H1 (cell line): ENCODE data around the gene CEP128. TPM values are rescaled to one million over a fixed set of nuclear protein-coding genes. Genes with fewer than 3 reads are reported as not detected.

Source experiments
- CTCF ChIA-PET: fragments of 300-600 bp; sonication (Branson Sonifier 250); formaldehyde crosslinking; loops from one replicate; lab custom pipeline; 2021; ENCODE audit not compliant: partially characterized antibody; lab: Charles Lee
- POLR2A ChIA-PET: fragments of 300-600 bp; sonication (Branson Sonifier 250); formaldehyde crosslinking; loops from one replicate; lab custom pipeline; 2021; ENCODE audit warnings: inconsistent platforms; ENCODE audit not compliant: partially characterized antibody; lab: Charles Lee
- DNase-seq, 2 experiments: peaks; one replicate each; pipeline versions ENCODE4 v3.0.0 to v3.0.0-alpha.2; 2010 to 2022; ENCODE audit warnings: low spot score in 2 of 2, low read depth in 1 of 2, mixed read lengths in 1 of 2
- FAIRE-seq: peaks from 2 replicates; lab custom pipeline; 2011; peaks lifted over from hg19 to GRCh38; lab: Jason Lieb, UNC
- H2AFZ ChIP-seq: 2 replicates; pipeline ENCODE4 v1.8.1; 2012; ENCODE audit warnings: low read length, inconsistent platforms
- H2AK5ac ChIP-seq: 2 replicates; pipeline ENCODE4 v1.6.1; 2013; ENCODE audit warnings: low read depth, low read length
- H2BK120ac ChIP-seq: replicated peaks from 2 replicates; pipeline ENCODE3; 2013; ENCODE audit warnings: low read depth, low read length, inconsistent platforms
- H2BK12ac ChIP-seq: 2 replicates; pipeline ENCODE4 v1.6.1; 2013; ENCODE audit warnings: low read depth, low read length
- H2BK15ac ChIP-seq: 2 replicates; pipeline ENCODE4 v1.6.1; 2013; ENCODE audit warnings: low read length
- H2BK20ac ChIP-seq: 2 replicates; pipeline ENCODE4 v1.6.1; 2013; ENCODE audit warnings: low read length
- H2BK5ac ChIP-seq: 2 replicates; pipeline ENCODE4 v1.6.1; 2013; ENCODE audit warnings: low read depth, low read length
- H3K14ac ChIP-seq: 2 replicates; pipeline ENCODE4 v1.6.1; 2013; ENCODE audit warnings: inconsistent platforms; ENCODE audit not compliant: insufficient read length
- H3K18ac ChIP-seq: 2 replicates; pipeline ENCODE4 v1.6.1; 2013; ENCODE audit warnings: low read length; ENCODE audit errors: extremely low read depth
- H3K23ac ChIP-seq: 2 replicates; pipeline ENCODE4 v1.6.1; 2013; ENCODE audit warnings: inconsistent platforms; ENCODE audit not compliant: insufficient read length
- H3K23me2 ChIP-seq: 2 replicates; pipeline ENCODE4 v1.6.1; 2013; ENCODE audit warnings: low read depth, low read length
- H3K27ac ChIP-seq: 2 replicates; pipeline ENCODE4 v1.6.1; 2011; ENCODE audit warnings: low read depth, low read length, inconsistent platforms
- H3K27me3 ChIP-seq, 4 experiments: replicated peaks in 1 of 4; 1 replicate in 1 of 4; 2 replicates in 3 of 4; pipeline versions ENCODE4 v1.6.1 to v1.8.1; 2011 to 2013; ENCODE audit warnings: low read length in 3 of 4, mild to moderate bottlenecking in 3 of 4, inconsistent platforms in 2 of 4, mixed read lengths in 2 of 4, moderate library complexity in 1 of 4; ENCODE audit not compliant: control insufficient read depth in 3 of 4, insufficient read depth in 3 of 4; ENCODE audit errors: extremely low read depth in 1 of 4
- H3K36me3 ChIP-seq, 4 experiments: 2 replicates each; pipeline versions ENCODE4 v1.6.1 to v1.8.1; 2011 to 2013; ENCODE audit warnings: mild to moderate bottlenecking in 4 of 4, low read length in 3 of 4, moderate library complexity in 2 of 4, control low read depth in 1 of 4, inconsistent platforms in 1 of 4; ENCODE audit not compliant: insufficient read depth in 4 of 4, control insufficient read depth in 2 of 4
- H3K4ac ChIP-seq: replicated peaks from 2 replicates; pipeline ENCODE3; 2013; ENCODE audit warnings: low read length, low read depth, mixed read lengths, inconsistent platforms; ENCODE audit not compliant: insufficient read length
- H3K4me1 ChIP-seq, 4 experiments: replicated peaks in 1 of 4; 1 replicate in 1 of 4; 2 replicates in 3 of 4; pipeline versions ENCODE4 v1.6.1 to v1.8.1; 2011 to 2013; ENCODE audit warnings: low read length in 3 of 4, inconsistent platforms in 2 of 4, mixed read lengths in 1 of 4; ENCODE audit not compliant: insufficient read depth in 4 of 4, control insufficient read depth in 3 of 4
- H3K4me2 ChIP-seq, 2 experiments: 2 replicates each; pipeline versions ENCODE4 v1.6.1 to v1.8.1; 2011 to 2013; ENCODE audit warnings: low read depth in 2 of 2, low read length in 2 of 2, control low read depth in 1 of 2, inconsistent platforms in 1 of 2, mild to moderate bottlenecking in 1 of 2; ENCODE audit not compliant: insufficient read depth in 1 of 2
- H3K4me3 ChIP-seq, 4 experiments: fragments of 200-600, 300-600 bp in 1 of 4; sonication (generic), shearing (Covaris generic), sonication (Bioruptor Twin) in 1 of 4; 2 replicates each; pipeline versions ENCODE4 v1.5.1 to v1.8.1; 2011 to 2016; ENCODE audit warnings: low read length in 4 of 4, low read depth in 3 of 4, control low read depth in 2 of 4, inconsistent platforms in 2 of 4, mild to moderate bottlenecking in 2 of 4, mixed read lengths in 1 of 4, moderate library complexity in 1 of 4; ENCODE audit not compliant: insufficient read depth in 2 of 4; ENCODE audit errors: extremely low read depth in 1 of 4
- H3K56ac ChIP-seq: replicated peaks from 2 replicates; pipeline ENCODE3; 2013; ENCODE audit warnings: low read depth, mild to moderate bottlenecking, mixed read lengths, low read length, inconsistent platforms; ENCODE audit not compliant: insufficient read length
- H3K79me1 ChIP-seq: 2 replicates; pipeline ENCODE4 v1.6.1; 2013; ENCODE audit warnings: low read depth, low read length, control low read depth
- H3K79me2 ChIP-seq, 2 experiments: 2 replicates each; pipeline versions ENCODE4 v1.6.1 to v1.8.1; 2012 to 2013; ENCODE audit warnings: low read length in 2 of 2, mild to moderate bottlenecking in 2 of 2, inconsistent platforms in 1 of 2; ENCODE audit not compliant: insufficient read depth in 2 of 2, control insufficient read depth in 1 of 2
- H3K9ac ChIP-seq, 4 experiments: replicated peaks in 1 of 4; 1 replicate in 1 of 4; 2 replicates in 3 of 4; pipeline versions ENCODE4 v1.6.1 to v1.8.1; 2011 to 2013; ENCODE audit warnings: low read depth in 3 of 4, low read length in 3 of 4, control low read depth in 2 of 4, mild to moderate bottlenecking in 2 of 4, moderate library complexity in 2 of 4, inconsistent platforms in 1 of 4; ENCODE audit errors: extremely low read depth in 1 of 4
- H3K9me3 ChIP-seq, 2 experiments: 2 replicates each; pipeline versions ENCODE4 v1.6.1 to v1.8.1; 2012 to 2013; ENCODE audit warnings: mild to moderate bottlenecking in 2 of 2, moderate library complexity in 2 of 2, control low read depth in 1 of 2, inconsistent platforms in 1 of 2, low read depth in 1 of 2, low read length in 1 of 2, mixed read lengths in 1 of 2; ENCODE audit not compliant: insufficient read depth in 2 of 2
- H4K20me1 ChIP-seq, 2 experiments: replicated peaks in 1 of 2; 2 replicates each; pipeline versions ENCODE3 to v1.8.1; 2011 to 2013; ENCODE audit warnings: inconsistent platforms in 2 of 2, low read length in 2 of 2, mild to moderate bottlenecking in 1 of 2; ENCODE audit not compliant: insufficient read depth in 2 of 2, control insufficient read depth in 1 of 2
- H4K5ac ChIP-seq: 2 replicates; pipeline ENCODE4 v1.6.1; 2013; ENCODE audit warnings: low read length, low read depth, mixed read lengths, inconsistent platforms; ENCODE audit not compliant: insufficient read length
- H4K8ac ChIP-seq: 2 replicates; pipeline ENCODE4 v1.8.0; 2013; ENCODE audit warnings: mild to moderate bottlenecking, moderate library complexity, low read length, inconsistent platforms; ENCODE audit not compliant: insufficient read depth; ENCODE audit errors: extremely low read depth
- H4K91ac ChIP-seq: replicated peaks from 2 replicates; pipeline ENCODE3; 2013; ENCODE audit warnings: low read length, mixed read lengths, inconsistent platforms; ENCODE audit not compliant: insufficient read length
- CEBPB ChIP-seq: IDR thresholded peaks from 2 replicates; pipeline ENCODE4 v1.6.1; 2012; ENCODE audit warnings: low read depth, low read length
- CREB1 ChIP-seq: IDR thresholded peaks from 2 replicates; pipeline ENCODE4 v1.6.1; 2012; ENCODE audit warnings: inconsistent platforms
- CTCF ChIP-seq, 3 experiments: IDR thresholded peaks; 1 replicate in 2 of 3; 2 replicates in 1 of 3; pipeline versions ENCODE4 v1.5.1 to v1.6.1; 2011; ENCODE audit warnings: low read length in 3 of 3, mild to moderate bottlenecking in 3 of 3, inconsistent platforms in 2 of 3, low read depth in 1 of 3, moderate library complexity in 1 of 3; ENCODE audit not compliant: insufficient read depth in 1 of 3; ENCODE audit errors: control extremely low read depth in 1 of 3
- EGR1 ChIP-seq: IDR thresholded peaks from 2 replicates; pipeline ENCODE4 v1.6.1; 2011; ENCODE audit warnings: low read depth, low read length, borderline replicate concordance
- EZH2 ChIP-seq: fragments of 200-600 bp; sonication (generic); IDR thresholded peaks from 2 replicates; pipeline ENCODE4 v1.7.1; 2012; ENCODE audit warnings: low read depth, mild to moderate bottlenecking, moderate library complexity, low read length, inconsistent platforms; ENCODE audit not compliant: severe bottlenecking
- GABPA ChIP-seq: IDR thresholded peaks from 2 replicates; pipeline ENCODE4 v1.6.1; 2011; ENCODE audit warnings: mild to moderate bottlenecking, low read length, moderate library complexity, borderline replicate concordance; ENCODE audit not compliant: insufficient read depth
- HDAC2 ChIP-seq, 2 experiments: fragments of 300-600 bp in 1 of 2; sonication (generic) in 1 of 2; IDR thresholded peaks; 2 replicates each; pipeline ENCODE4 v1.6.1; 2011 to 2012; ENCODE audit warnings: low read depth in 2 of 2, low read length in 2 of 2, mild to moderate bottlenecking in 2 of 2, moderate library complexity in 2 of 2, borderline replicate concordance in 1 of 2, inconsistent platforms in 1 of 2
- KDM1A ChIP-seq: fragments of 200-600, 300-600 bp; sonication (generic); IDR thresholded peaks from 2 replicates; pipeline ENCODE4 v1.7.1; 2016; ENCODE audit warnings: mild to moderate bottlenecking, low read length, borderline replicate concordance
- MAFK ChIP-seq: IDR thresholded peaks from 2 replicates; pipeline ENCODE4 v1.6.1; 2012; ENCODE audit warnings: low read depth, mild to moderate bottlenecking, improper control_type of control experiment, low read length
- PHF8 ChIP-seq: fragments of 200-600 bp; sonication (generic); conservative IDR thresholded peaks from 2 replicates; pipeline ENCODE4 v1.7.1; 2012; ENCODE audit warnings: low read depth, mild to moderate bottlenecking, inconsistent platforms, low read length, moderate library complexity
- POLR2A ChIP-seq, 2 experiments: IDR thresholded peaks; 1 replicate in 1 of 2; 2 replicates in 1 of 2; pipeline ENCODE4 v1.6.1; 2011; ENCODE audit warnings: low read depth in 2 of 2, low read length in 2 of 2, mild to moderate bottlenecking in 2 of 2; ENCODE audit errors: control extremely low read depth in 1 of 2
- POLR2AphosphoS5 ChIP-seq: IDR thresholded peaks from 2 replicates; pipeline ENCODE4 v1.6.1; 2011; ENCODE audit warnings: low read depth, low read length
- TAF7 ChIP-seq: optimal IDR thresholded peaks from 2 replicates; pipeline ENCODE3; 2011; ENCODE audit warnings: low read depth, mild to moderate bottlenecking, inconsistent platforms, low read length, moderate library complexity, borderline replicate concordance
- WGBS, 2 experiments: shearing (Covaris generic) in 1 of 2; methylation state at CpG; one replicate each; pipeline versions ENCODE4 v1.1.6 to v1.1.7; 2013 to 2015; ENCODE audit warnings: low lambda C conversion rate in 2 of 2, mixed read lengths in 2 of 2, inconsistent platforms in 1 of 2, low coverage in 1 of 2, missing lambda C conversion rate in 1 of 2; ENCODE audit not compliant: insufficient replicate concordance in 2 of 2, insufficient coverage in 1 of 2, insufficient read length in 1 of 2; ENCODE audit errors: extremely low coverage in 1 of 2, missing lambda C conversion rate in 1 of 2; 5-methylcytosine and 5-hydroxymethylcytosine counted together
- polyA plus RNA-seq, 7 experiments: library from polyadenylated mRNA; depleted of rRNA in 3 of 7; stranded (reverse) in 5 of 7; unstranded in 2 of 7; fragments of >200 nt in 5 of 7; fragments of 200-250 nt in 2 of 7; gene quantifications; 1 replicate in 5 of 7; 2 replicates in 1 of 7; 4 replicates in 1 of 7; pipeline versions ENCODE4 v1.2.1 to v1.2.3, GENCODE V29; 2011 to 2013; ENCODE audit warnings: missing spikeins in 2 of 7, mixed read lengths in 2 of 7
- total RNA-seq: library from RNA; stranded (reverse); fragmentation: NEBNext Ultra II Directional; extraction: Animal tissue kit (Norgen Biotek cat#: 25700); gene quantifications from 2 replicates; pipeline ENCODE4 v1.2.1, GENCODE V29; 2021

The CEP128 gene
- total and polyA plus RNA-seq, 2 of the 8 experiments (the other 6 are each of a cell fraction or from before 2014, with no cell fraction given): 1.9 to 17.0 TPM

- Histone ChIP-seq H2AFZ (no peak overlapping the region), H3K18ac (no peak overlapping the region), H4K5ac (no peak overlapping the region), H4K20me1 (no peaks in the 10 kb centered on the region), H3K36me3 (no peaks in the 10 kb centered on the region), H4K91ac (no peak overlapping the region), H3K9me3 (no peaks in the 10 kb centered on the region), H2BK5ac (no peak overlapping the region), H3K4me1 (no peaks in the 10 kb centered on the region), H3K27ac (no peak overlapping the region), H2BK15ac (no peak overlapping the region), H2BK120ac (no peak overlapping the region), H3K14ac (no peak overlapping the region), H2BK12ac (no peak overlapping the region), H3K79me2 (no peaks in the 10 kb centered on the region), H2BK20ac (no peak overlapping the region), H3K4ac (no peak overlapping the region), H3K23ac (no peak overlapping the region), H4K8ac (no peak overlapping the region), H3K9ac (no peak overlapping the region), H3K23me2 (no peaks in the 10 kb centered on the region), H3K79me1 (no peaks in the 10 kb centered on the region), H2AK5ac (no peak overlapping the region), H3K27me3 (no peaks in the 10 kb centered on the region), H3K4me2 (no peak overlapping the region), H3K56ac (no peak overlapping the region), H3K4me3 (no peak overlapping the region)
- DNase-seq (no peak), FAIRE-seq (no peak)
- TF ChIP-seq POLR2A (IDR thresholded peaks at IDR 0.05; ENCODE audit: control extremely low read depth in 1 of 2, low read depth in 2 of 2, low read length in 2 of 2): no peak
- no peak for TF ChIP-seq GABPA
- TF ChIP-seq TAF7: no peak
- TF ChIP-seq EZH2: no peak
- no peak for TF ChIP-seq HDAC2 (IDR thresholded peaks at IDR 0.05; ENCODE audit: borderline replicate concordance in 1 of 2, low read depth in 2 of 2, low read length in 2 of 2)
- no peak for TF ChIP-seq CTCF (IDR thresholded peaks at IDR 0.05; ENCODE audit: control extremely low read depth in 1 of 3, insufficient read depth in 1 of 3, low read depth in 1 of 3, low read length in 3 of 3)
- no peak for TF ChIP-seq MAFK
- no peak for TF ChIP-seq PHF8
- no peak for TF ChIP-seq EGR1
- TF ChIP-seq CEBPB: no peak
- TF ChIP-seq KDM1A: no peak
- TF ChIP-seq POLR2AphosphoS5: no peak
- no peak for TF ChIP-seq CREB1
- WGBS, 2 experiments: 96% methylated on average over 4 of the region's 4 CpGs; no CpG with 5 or more reads in 1 of the 2 experiments
- ChIA-PET CTCF (no interaction called here), POLR2A (no interaction called here)
Measured at GRCh38 chr14:80845856-80846255, 95.7 kb downstream of the CEP128 start.
